Measurements from ENCODE around the gene ZNF296. TPM values are rescaled to one million over a fixed set of nuclear protein-coding genes. Genes with fewer than 3 reads are reported as not detected.
A peak's percentile ranks its signal among the peaks of the same experiment; 100 is the strongest.

The ZNF296 gene
- total RNA-seq, 2 experiments from 2014 or later: 2.0 to 2.4 TPM

DNA sequence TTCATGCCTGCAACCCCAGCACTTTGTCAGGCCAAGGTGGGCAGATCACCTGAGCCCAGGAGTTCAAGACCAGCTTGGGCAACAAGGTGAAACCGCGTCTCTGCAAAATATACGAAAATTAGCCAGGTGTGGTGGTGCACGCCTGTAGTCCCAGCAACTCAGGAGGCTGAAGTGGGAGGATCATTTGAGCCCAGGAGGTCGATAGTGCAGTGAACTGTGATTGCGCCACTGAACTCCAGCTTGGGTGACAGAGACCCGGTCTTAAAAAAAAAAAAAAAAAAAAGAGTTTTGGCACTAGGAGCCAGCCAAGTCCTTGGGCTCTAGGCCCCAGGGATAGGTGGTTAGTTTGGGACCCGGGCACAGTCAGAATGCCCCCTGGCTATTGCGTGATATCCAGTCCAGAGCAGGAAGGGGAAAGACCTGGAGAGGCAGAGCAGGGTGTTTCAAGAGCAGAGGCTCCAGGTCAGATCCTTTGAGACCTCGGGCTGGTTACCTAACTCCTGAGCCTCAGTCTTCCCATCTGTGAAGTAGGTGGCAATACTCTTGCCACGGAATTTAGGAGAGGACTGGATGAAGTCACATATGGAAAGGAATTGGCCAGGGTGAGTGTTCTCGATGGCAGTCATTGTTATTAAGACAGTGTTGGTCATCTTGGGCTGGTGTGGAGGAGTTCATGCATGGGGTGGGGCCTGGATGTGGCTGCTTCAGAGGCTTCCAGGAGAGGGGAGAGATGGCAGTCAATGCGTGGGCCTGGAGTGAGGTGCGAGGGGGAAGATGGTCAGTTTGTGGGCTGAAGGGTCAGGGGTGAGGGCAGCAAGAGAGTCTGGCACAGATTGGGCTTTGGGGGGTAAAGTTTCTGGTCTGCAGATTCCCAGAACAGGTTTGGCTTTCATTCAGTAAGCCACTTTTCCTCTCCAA lies 19.5 kb upstream of the ZNF296 start:
- TF ChIP-seq, protein P1, sequence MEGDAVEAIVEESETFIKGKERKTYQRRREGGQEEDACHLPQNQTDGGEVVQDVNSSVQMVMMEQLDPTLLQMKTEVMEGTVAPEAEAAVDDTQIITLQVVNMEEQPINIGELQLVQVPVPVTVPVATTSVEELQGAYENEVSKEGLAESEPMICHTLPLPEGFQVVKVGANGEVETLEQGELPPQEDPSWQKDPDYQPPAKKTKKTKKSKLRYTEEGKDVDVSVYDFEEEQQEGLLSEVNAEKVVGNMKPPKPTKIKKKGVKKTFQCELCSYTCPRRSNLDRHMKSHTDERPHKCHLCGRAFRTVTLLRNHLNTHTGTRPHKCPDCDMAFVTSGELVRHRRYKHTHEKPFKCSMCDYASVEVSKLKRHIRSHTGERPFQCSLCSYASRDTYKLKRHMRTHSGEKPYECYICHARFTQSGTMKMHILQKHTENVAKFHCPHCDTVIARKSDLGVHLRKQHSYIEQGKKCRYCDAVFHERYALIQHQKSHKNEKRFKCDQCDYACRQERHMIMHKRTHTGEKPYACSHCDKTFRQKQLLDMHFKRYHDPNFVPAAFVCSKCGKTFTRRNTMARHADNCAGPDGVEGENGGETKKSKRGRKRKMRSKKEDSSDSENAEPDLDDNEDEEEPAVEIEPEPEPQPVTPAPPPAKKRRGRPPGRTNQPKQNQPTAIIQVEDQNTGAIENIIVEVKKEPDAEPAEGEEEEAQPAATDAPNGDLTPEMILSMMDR (IDR thresholded peaks at IDR 0.05): no peak
- intact Hi-C loops (cut with DNase I, micrococcal nuclease): no loop called here
- Mint-ChIP-seq H3K36me3 (ENCODE audit: low read depth) (peaks cover 22% of the 10 kb centered on the region), H3K4me3 (peak overlapping the region; percentile 56), H3K4me1 (ENCODE audit: low read depth) (peaks cover 79% of the 10 kb centered on the region), H3K27ac (peak overlapping the region; percentile 73), H3K9me3 (no peaks in the 10 kb centered on the region), H3K27me3 (no peaks in the 10 kb centered on the region)
- Histone ChIP-seq H3K27me3 (ENCODE audit: control insufficient read depth in 1 of 2, insufficient read depth in 2 of 2, low read length in 2 of 2) (no peaks in the 10 kb centered on the region), H3K9me3 (ENCODE audit: control insufficient read depth in 1 of 2, insufficient read depth in 1 of 2, low read length in 2 of 2) (no peaks in the 10 kb centered on the region), H3K27ac (ENCODE audit: low read depth in 1 of 2, low read length in 2 of 2) (no peak overlapping the region), H3K4me1 (ENCODE audit: insufficient read depth, low read length) (peaks cover 76% of the 10 kb centered on the region), H3K4me3 (ENCODE audit: low read length) (no peak overlapping the region), H3K36me3 (ENCODE audit: insufficient read depth, low read length) (peaks cover 9% of the 10 kb centered on the region)
- CTCF ChIA-PET: no interaction called here
- ATAC-seq (ENCODE audit: poor library complexity) (no peak), DNase-seq (no peak)
- POLR2A ChIA-PET: interaction anchor here (0.6 kb wide), 1 partner anchor 59 kb away, joined by 4 read pairs; no protein-coding TSS in a partner anchor

DNA sequence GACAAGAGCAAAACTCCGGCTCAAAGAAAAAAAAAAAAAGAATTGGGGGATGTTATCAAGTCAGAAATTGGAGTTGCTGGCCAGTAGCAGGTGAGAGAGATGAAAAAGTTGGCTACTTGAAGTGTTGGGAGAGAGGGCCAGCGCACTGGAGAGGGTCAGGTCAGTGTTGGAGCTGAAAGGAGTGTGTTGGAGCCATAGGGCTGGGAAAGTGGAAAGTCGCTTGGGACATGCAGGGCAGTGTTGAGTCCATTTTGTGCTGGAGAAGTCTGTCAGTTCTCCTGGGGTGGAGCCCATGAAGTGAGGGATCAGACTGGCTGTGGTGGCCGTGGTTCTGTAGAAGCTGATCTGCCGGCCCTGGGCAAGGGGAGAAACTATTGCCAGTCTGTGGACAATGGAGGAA lies 18.4 kb upstream of the ZNF296 start:
- ChIA-PET CTCF (no interaction called here), POLR2A (no interaction called here)
- peak overlapping the region; percentile 93 for H3K4me3 Mint-ChIP-seq

DNA sequence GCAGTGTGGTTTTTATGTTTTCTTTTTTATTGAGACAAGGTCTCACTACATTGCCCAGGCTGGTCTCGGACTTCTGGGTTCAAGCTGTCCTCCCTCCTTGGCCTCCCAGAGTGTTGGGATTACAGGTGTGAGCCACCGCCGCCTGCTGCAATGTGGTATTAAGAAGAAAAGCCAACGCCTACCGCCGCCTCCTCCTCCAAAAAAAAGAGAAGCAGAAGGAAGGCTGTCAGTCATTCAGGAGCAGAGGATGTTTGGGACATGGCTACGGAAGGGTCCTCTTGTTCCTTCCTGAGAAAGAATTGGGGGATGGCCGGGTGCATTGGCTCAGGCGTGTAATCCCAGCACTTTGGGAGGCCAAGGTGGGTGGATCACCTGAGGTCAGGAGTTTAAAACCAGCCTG lies 17.9 kb upstream of the ZNF296 start:
- ATAC-seq (ENCODE audit: poor library complexity): no peak
- intact Hi-C loops (cut with DNase I, micrococcal nuclease): loop anchor here (5.0 kb wide), 5 partner anchors 33 to 488 kb away; partner anchors contain the start of genes BLOC1S3 (in 1 of the 2), CLPTM1 (in 1 of the 2), MARK4 (in 1 of the 2) and OPA3 (in 1 of the 2)
- Histone ChIP-seq H3K27me3 (ENCODE audit: control insufficient read depth in 1 of 2, insufficient read depth in 2 of 2, low read length in 2 of 2) (no peaks in the 10 kb centered on the region), H3K4me1 (ENCODE audit: insufficient read depth, low read length) (peaks cover 88% of the 10 kb centered on the region), H3K9me3 (ENCODE audit: control insufficient read depth in 1 of 2, insufficient read depth in 1 of 2, low read length in 2 of 2) (no peaks in the 10 kb centered on the region), H3K4me3 (ENCODE audit: low read length) (peak overlapping the region; percentile 97), H3K27ac (ENCODE audit: low read depth in 1 of 2, low read length in 2 of 2) (no peak overlapping the region), H3K36me3 (ENCODE audit: insufficient read depth, low read length) (peaks cover 15% of the 10 kb centered on the region)
- Mint-ChIP-seq H3K9me3 (no peaks in the 10 kb centered on the region), H3K27ac (peak overlapping the region; percentile 97), H3K4me1 (ENCODE audit: low read depth) (peaks cover 72% of the 10 kb centered on the region), H3K36me3 (ENCODE audit: low read depth) (peaks cover 22% of the 10 kb centered on the region), H3K27me3 (no peaks in the 10 kb centered on the region), H3K4me3 (peak overlapping the region; percentile 93)
- ChIA-PET POLR2A (no interaction called here), CTCF (no interaction called here)
- TF ChIP-seq, protein P1 (IDR thresholded peaks at IDR 0.05): no peak
- DNase-seq: no peak

More for the DNA sequence above, 18.4 kb upstream of the ZNF296 start:
- TF ChIP-seq, protein P1 (IDR thresholded peaks at IDR 0.05): no peak
- no peaks in the 10 kb centered on the region for H3K27me3 Mint-ChIP-seq
- no peaks in the 10 kb centered on the region for H3K27me3 ChIP-seq (ENCODE audit: control insufficient read depth in 1 of 2, insufficient read depth in 2 of 2, low read length in 2 of 2)
- no peaks in the 10 kb centered on the region for H3K9me3 Mint-ChIP-seq
- intact Hi-C loops (cut with DNase I, micrococcal nuclease): loop anchor here (5.0 kb wide), 5 partner anchors 33 to 488 kb away; partner anchors contain the start of genes BLOC1S3 (in 1 of the 2), CLPTM1 (in 1 of the 2), MARK4 (in 1 of the 2) and OPA3 (in 1 of the 2)
- H3K27ac ChIP-seq (ENCODE audit: low read depth in 1 of 2, low read length in 2 of 2): no peak overlapping the region
- DNase-seq: no peak
- peaks cover 14% of the 10 kb centered on the region for H3K36me3 ChIP-seq (ENCODE audit: insufficient read depth, low read length)
- no peak overlapping the region for H3K4me3 ChIP-seq (ENCODE audit: low read length)
- H3K9me3 ChIP-seq (ENCODE audit: control insufficient read depth in 1 of 2, insufficient read depth in 1 of 2, low read length in 2 of 2): no peaks in the 10 kb centered on the region
- H3K27ac Mint-ChIP-seq: no peak overlapping the region
- H3K4me1 ChIP-seq (ENCODE audit: insufficient read depth, low read length): peaks cover 83% of the 10 kb centered on the region
- H3K36me3 Mint-ChIP-seq (ENCODE audit: low read depth): peaks cover 22% of the 10 kb centered on the region
- H3K4me1 Mint-ChIP-seq (ENCODE audit: low read depth): peaks cover 77% of the 10 kb centered on the region
- no peak for ATAC-seq (ENCODE audit: poor library complexity)
